ENCODE results near the gene CTBP2.

The CTBP2 gene

GRCh38 chr10:125127110-125127509 lies 33.3 kb downstream of the CTBP2 start:
- Histone ChIP-seq H3K4me3 (ENCODE audit: low read length) (no peak overlapping the region), H3K4me2 (ENCODE audit: low read length) (no peak overlapping the region), H3K36me3 (ENCODE audit: control insufficient read depth, low read length) (no peaks in the 10 kb centered on the region), H3K27ac (ENCODE audit: low read depth, low read length) (no peak overlapping the region), H3K27me3 (ENCODE audit: control insufficient read depth, low read length) (no peaks in the 10 kb centered on the region), H3K9me2 (replicated peaks; ENCODE audit: control insufficient read depth, low read length) (no peaks in the 10 kb centered on the region), H3K79me2 (ENCODE audit: control insufficient read depth, low read length) (peaks cover 35% of the 10 kb centered on the region), H3K4me1 (ENCODE audit: control insufficient read depth, low read length) (no peaks in the 10 kb centered on the region), H4K20me1 (ENCODE audit: control insufficient read depth, insufficient read depth, low read depth, low read length) (peaks cover 8% of the 10 kb centered on the region; the same call in 1 of the 2 replicates), H3K9me3 (ENCODE audit: control insufficient read depth, insufficient read depth, low read length) (no peaks in the 10 kb centered on the region), H3F3A (ENCODE audit: control insufficient read depth, insufficient read depth) (no peaks in the 10 kb centered on the region)
- no peak for TF ChIP-seq CTCF (IDR thresholded peaks at IDR 0.05; ENCODE audit: low read depth, low read length, poor library complexity, severe bottlenecking)
- TF ChIP-seq EZH2phosphoT487 (IDR thresholded peaks at IDR 0.05; ENCODE audit: borderline replicate concordance, low read length) = no peak

GRCh38 chr10:125125951-125126735 lies 34.2 kb downstream of the CTBP2 start:
- no peaks in the 10 kb centered on the region for H3K36me3 ChIP-seq (ENCODE audit: control insufficient read depth, low read length)
- no peak overlapping the region for H3K4me2 ChIP-seq (ENCODE audit: low read length)
- peaks cover 33% of the 10 kb centered on the region for H3K79me2 ChIP-seq (ENCODE audit: control insufficient read depth, low read length)
- no peak overlapping the region for H3K4me3 ChIP-seq (ENCODE audit: low read length)
- H3K4me1 ChIP-seq (ENCODE audit: control insufficient read depth, low read length) = no peaks in the 10 kb centered on the region
- H3K27me3 ChIP-seq (ENCODE audit: control insufficient read depth, low read length) = no peaks in the 10 kb centered on the region
- H3K27ac ChIP-seq (ENCODE audit: low read depth, low read length) = no peak overlapping the region
- TF ChIP-seq EZH2phosphoT487 (IDR thresholded peaks at IDR 0.05; ENCODE audit: borderline replicate concordance, low read length) (no peak), CTCF (IDR thresholded peaks at IDR 0.05; ENCODE audit: low read depth, low read length, poor library complexity, severe bottlenecking) (no peak)
- no peaks in the 10 kb centered on the region for H3K9me2 ChIP-seq (replicated peaks; ENCODE audit: control insufficient read depth, low read length)
- no peaks in the 10 kb centered on the region for H3K9me3 ChIP-seq (ENCODE audit: control insufficient read depth, insufficient read depth, low read length)
- H3F3A ChIP-seq (ENCODE audit: control insufficient read depth, insufficient read depth) = no peaks in the 10 kb centered on the region
- peaks cover 8% of the 10 kb centered on the region; the same call in 1 of the 2 replicates for H4K20me1 ChIP-seq (ENCODE audit: control insufficient read depth, insufficient read depth, low read depth, low read length)

DNA sequence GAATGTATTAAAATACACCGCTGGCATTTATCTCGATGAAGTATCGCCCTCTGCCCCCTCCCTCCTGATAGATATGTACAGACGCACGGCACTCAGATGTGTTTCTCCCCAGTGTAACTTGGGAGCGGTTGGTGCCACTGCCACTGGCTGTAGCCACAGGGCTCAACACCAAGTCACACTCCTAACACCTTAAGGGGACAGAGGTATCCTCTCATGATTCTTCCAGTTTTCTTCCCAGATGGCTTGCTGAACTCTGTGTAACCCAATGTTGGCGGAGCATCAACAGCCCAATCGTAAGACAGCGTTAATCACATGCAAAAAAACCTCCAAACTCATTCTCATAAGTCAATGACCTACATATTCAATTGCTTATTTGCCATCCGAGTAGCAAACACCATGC lies 35.5 kb downstream of the CTBP2 start:
- no peaks in the 10 kb centered on the region for H3F3A ChIP-seq (ENCODE audit: control insufficient read depth, insufficient read depth)
- H3K36me3 ChIP-seq (ENCODE audit: control insufficient read depth, low read length) = no peaks in the 10 kb centered on the region
- TF ChIP-seq CTCF (IDR thresholded peaks at IDR 0.05; ENCODE audit: low read depth, low read length, poor library complexity, severe bottlenecking) (no peak), EZH2phosphoT487 (IDR thresholded peaks at IDR 0.05; ENCODE audit: borderline replicate concordance, low read length) (no peak)
- H3K9me3 ChIP-seq (ENCODE audit: control insufficient read depth, insufficient read depth, low read length) = no peaks in the 10 kb centered on the region
- no peak overlapping the region for H3K4me2 ChIP-seq (ENCODE audit: low read length)
- no peak overlapping the region for H3K27ac ChIP-seq (ENCODE audit: low read depth, low read length)
- peaks cover 34% of the 10 kb centered on the region for H3K79me2 ChIP-seq (ENCODE audit: control insufficient read depth, low read length)
- no peaks in the 10 kb centered on the region for H3K4me1 ChIP-seq (ENCODE audit: control insufficient read depth, low read length)
- H3K4me3 ChIP-seq (ENCODE audit: low read length) = no peak overlapping the region
- H3K27me3 ChIP-seq (ENCODE audit: control insufficient read depth, low read length) = no peaks in the 10 kb centered on the region
- H3K9me2 ChIP-seq (replicated peaks; ENCODE audit: control insufficient read depth, low read length) = no peaks in the 10 kb centered on the region
- H4K20me1 ChIP-seq (ENCODE audit: control insufficient read depth, insufficient read depth, low read depth, low read length) = peaks cover 8% of the 10 kb centered on the region; the same call in 1 of the 2 replicates
